Lower leg skin (tissue), 4 donors: Measurements from ENCODE around the gene GRK6. TPM values are rescaled to one million over a fixed set of nuclear protein-coding genes. Genes with fewer than 3 reads are reported as not detected.

Source experiments
- DNase-seq, 2 donors: peaks; one replicate each; pipeline ENCODE4 v3.0.0-alpha.2; 2019; ENCODE audit warnings: low spot score in 2 of 2
- H3K4me3 ChIP-seq: fragments of 200-600 bp; sonication (generic); 2 replicates; pipeline ENCODE4 v1.5.1; 2017; ENCODE audit warnings: mild to moderate bottlenecking, low read depth; ENCODE audit not compliant: poor library complexity, severe bottlenecking
- CTCF ChIP-seq, 3 donors: fragments of 450-650 bp; IDR thresholded peaks; one replicate each; pipeline ENCODE4 v1.5.1; 2016; ENCODE audit warnings: antibody characterized with exemption in 3 of 3, mild to moderate bottlenecking in 3 of 3, moderate library complexity in 2 of 3
- POLR2A ChIP-seq, 2 donors: fragments of 450-650 bp; IDR thresholded peaks; one replicate each; pipeline ENCODE4 v1.6.1; 2016 to 2017; ENCODE audit warnings: antibody characterized with exemption in 2 of 2, mild to moderate bottlenecking in 1 of 2, moderate library complexity in 1 of 2
- WGBS, 2 donors: methylation state at CpG; one replicate each; pipeline ENCODE4 v1.1.5; 2018; 5-methylcytosine and 5-hydroxymethylcytosine counted together
- intact Hi-C: fragments of 100-400 bp; cut with DNase I; formaldehyde crosslinking; loops from one replicate; pipeline ENCODE4 v1.15.0; 2023; ENCODE audit warnings: low total_unique reads
- total RNA-seq, 4 donors: library from RNA; depleted of rRNA; stranded (reverse); fragments of >200 nt; gene quantifications; one replicate each; pipeline ENCODE4 v1.1.0, GENCODE V29; 2016

GRK6 gene
- total RNA-seq, 4 donors from 2014 or later = 29.5 to 56.7 (median 38.1) TPM

- TF ChIP-seq POLR2A (IDR thresholded peaks at IDR 0.05) = no peak
- TF ChIP-seq CTCF (IDR thresholded peaks at IDR 0.05) = no peak
Observed at GRCh38 chr5:177467436-177467835, 41.0 kb downstream of the GRK6 start.

GRCh38 chr5:177468329-177468684 is 41.8 kb downstream of the GRK6 start:
- H3K4me3 ChIP-seq = no peak overlapping the region
- TF ChIP-seq POLR2A (IDR thresholded peaks at IDR 0.05) (no peak), CTCF (IDR thresholded peaks at IDR 0.05) (no peak)
- DNase-seq = no peak
- intact Hi-C loops = loop anchor here (5.0 kb wide), 1 partner anchor 461 kb away; the partner anchor contains the start of gene UIMC1
- 75 to 81% methylated on average over 2 of the region's 2 CpGs for WGBS, 2 donors

More at GRCh38 chr5:177467436-177467835, 41.0 kb downstream of the GRK6 start:
- 93 to 94% methylated on average over 31 of the region's 31 CpGs for WGBS, 2 donors
- intact Hi-C loops = loop anchor here (5.0 kb wide), 1 partner anchor 460 kb away; the partner anchor contains the start of gene UIMC1
- DNase-seq = no peak
- H3K4me3 ChIP-seq = no peak overlapping the region

DNA sequence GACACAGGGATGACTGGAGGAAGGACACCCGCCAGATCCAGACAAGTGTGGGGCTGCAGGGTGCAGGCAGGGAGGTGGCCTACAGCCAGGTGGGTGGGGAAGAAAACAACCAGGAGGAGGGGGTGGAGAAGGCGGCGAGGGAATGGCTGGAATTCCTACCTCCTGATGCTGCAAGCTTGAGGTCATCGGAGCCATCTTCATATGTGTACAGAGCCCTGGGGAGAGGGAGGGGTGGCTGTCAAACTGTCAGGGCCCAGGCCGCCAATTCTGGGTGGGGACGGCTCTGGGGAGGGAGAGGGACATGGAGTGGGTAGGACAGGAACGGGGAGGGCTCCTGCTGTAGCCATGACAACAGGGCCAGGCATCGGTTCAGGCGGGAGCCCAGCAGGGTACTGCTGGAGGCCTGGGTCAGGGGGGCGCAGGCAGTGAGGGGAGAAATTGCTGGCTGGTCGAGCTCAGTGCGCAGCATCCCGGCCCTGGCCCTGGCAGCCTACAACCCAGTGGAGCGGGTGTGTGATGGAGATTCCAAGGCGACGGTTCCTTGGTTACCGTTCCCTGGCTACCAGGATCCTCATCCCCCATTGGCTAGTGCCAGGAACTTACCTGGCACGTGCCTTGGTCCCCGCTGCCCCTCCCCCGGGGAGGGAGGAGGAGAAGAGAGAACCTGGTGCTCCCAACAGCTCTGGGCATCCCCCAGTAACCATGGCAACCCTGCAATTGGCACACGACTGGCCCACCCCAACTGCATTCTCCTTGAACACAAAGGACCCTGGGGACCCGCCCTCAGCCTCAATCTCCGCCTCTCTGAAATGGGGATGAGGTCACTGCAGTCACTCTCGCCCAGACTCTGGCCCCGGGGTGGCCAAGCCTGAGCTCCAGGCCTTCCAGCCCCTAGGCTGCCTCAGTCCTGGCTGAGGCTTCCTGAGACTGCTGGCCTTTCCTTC is 42.5 kb downstream of the GRK6 start:
- intact Hi-C loops = loop anchor here (5.0 kb wide), 1 partner anchor 462 kb away; the partner anchor contains the start of gene UIMC1
- 43 to 44% methylated on average over 19 to 24 of the region's 25 CpGs for WGBS, 2 donors
- no peak for DNase-seq

DNA sequence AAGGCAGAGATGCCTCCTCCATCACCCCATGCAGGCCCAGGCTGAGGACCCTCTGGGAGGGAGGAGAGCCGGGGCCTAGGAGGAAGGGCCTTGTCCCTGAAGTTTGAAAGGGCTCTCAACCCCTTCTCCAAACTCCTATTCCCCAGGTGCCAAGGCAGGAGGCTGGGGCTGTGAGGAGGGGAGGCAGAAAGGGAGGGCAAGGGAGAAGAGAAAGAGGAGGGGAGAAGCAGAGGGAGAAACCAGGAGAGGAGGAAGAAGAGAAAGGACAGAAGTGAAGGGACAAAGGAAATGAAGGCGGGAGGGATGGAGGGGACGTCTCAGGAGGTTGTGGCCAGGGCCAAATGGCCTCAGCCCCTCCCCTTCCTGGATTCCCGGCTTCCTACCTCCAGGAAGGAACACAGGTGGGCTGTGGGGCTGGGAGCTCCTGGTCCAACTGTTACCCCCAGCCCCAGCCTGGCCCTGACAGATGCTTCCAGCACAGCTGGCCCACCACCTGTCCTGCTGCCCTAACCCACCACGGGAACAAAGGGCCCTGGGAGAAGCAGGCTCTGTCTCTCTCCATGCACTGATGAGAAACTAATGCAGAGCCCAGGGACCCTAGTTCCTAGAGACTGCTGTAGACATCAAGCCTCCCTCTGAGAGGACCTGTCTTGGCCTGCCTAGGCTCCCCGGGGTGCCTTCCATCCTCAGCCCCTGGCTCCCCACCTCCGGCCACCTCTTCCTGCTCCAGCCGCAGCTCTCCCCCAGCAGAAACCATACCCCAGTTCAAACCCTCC is 43.5 kb downstream of the GRK6 start:
- WGBS, 2 donors = 70 to 75% methylated on average over 8 of the region's 8 CpGs
- H3K4me3 ChIP-seq = no peak overlapping the region
- DNase-seq = no peak
- TF ChIP-seq POLR2A (IDR thresholded peaks at IDR 0.05) = no peak
- TF ChIP-seq CTCF (IDR thresholded peaks at IDR 0.05) = no peak
- intact Hi-C loops = loop anchor here (5.0 kb wide), 1 partner anchor 463 kb away; the partner anchor contains the start of gene UIMC1

More for the DNA sequence above, 42.5 kb downstream of the GRK6 start:
- no peak overlapping the region for H3K4me3 ChIP-seq
- TF ChIP-seq POLR2A (IDR thresholded peaks at IDR 0.05) (no peak), CTCF (IDR thresholded peaks at IDR 0.05) (no peak)

DNA sequence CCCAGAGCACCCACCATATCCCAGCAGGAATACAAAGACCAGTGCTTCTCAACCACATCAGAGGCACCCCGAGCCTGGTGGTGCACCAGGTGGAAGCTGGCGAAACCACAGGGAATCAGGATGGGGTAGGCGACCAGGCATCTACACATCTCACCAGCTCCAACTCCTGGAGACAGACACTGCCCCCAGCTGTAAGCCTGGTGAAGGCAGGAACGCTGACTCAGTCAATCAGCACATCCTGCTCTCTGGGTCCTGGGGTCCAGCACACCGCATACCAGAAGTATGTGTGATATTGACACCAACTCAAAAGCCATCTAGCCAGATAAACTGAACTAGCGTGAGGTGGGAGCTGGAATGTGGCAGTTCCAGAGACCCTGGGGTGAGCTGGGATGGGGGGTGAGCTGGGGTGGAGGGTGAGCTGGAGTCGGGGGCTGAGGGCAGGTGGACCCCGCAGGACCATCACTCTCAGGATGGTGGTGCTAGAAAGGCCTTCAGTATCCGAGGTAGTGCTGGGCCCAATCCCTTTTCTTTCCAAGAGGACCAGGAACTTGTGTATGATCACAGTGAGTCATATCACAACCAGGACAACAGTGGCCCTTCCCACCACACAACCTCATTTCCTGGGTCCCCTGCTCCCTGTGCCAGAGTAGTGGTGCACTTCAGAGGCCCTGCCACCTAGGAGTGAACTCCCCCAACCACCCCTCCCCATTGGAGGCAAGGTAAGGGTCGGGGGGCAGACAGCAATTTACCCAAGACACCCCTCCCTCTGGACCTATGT is 44.5 kb downstream of the GRK6 start:
- TF ChIP-seq POLR2A (IDR thresholded peaks at IDR 0.05) = no peak
- TF ChIP-seq CTCF (IDR thresholded peaks at IDR 0.05) = no peak
- 80 to 91% methylated on average over 10 of the region's 10 CpGs for WGBS, 2 donors
- no peak for DNase-seq
- no peak overlapping the region for H3K4me3 ChIP-seq
- intact Hi-C loops = no loop called here
